Measurements from ENCODE around the gene MAML3.

MAML3 gene

GRCh38 chr4:139852612-139853269 is 301.2 kb downstream of the MAML3 start:
- in situ Hi-C loops (cut with MboI; ENCODE audit: low sequenced_read_pairs) = no loop called here

DNA sequence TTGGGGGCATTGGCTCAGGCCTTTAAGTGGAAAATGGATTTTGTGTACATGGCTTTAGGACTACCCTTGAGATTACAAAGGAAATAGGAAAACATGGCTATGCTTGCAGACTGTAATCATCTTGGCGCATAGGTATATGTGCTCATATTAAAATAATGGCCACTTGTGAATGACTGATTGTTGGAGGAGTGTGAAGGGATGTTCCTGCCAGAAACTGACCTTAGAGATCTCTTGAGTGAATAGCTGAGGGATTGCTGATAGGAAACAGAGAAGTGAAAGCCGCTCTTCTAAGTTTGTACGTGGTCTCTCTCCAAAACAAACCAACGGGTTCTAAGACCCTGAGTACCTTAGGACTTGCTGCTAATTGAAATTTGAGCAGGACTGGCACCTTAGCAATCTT is 302.3 kb downstream of the MAML3 start:
- in situ Hi-C loops (cut with MboI; ENCODE audit: low sequenced_read_pairs) = no loop called here

DNA sequence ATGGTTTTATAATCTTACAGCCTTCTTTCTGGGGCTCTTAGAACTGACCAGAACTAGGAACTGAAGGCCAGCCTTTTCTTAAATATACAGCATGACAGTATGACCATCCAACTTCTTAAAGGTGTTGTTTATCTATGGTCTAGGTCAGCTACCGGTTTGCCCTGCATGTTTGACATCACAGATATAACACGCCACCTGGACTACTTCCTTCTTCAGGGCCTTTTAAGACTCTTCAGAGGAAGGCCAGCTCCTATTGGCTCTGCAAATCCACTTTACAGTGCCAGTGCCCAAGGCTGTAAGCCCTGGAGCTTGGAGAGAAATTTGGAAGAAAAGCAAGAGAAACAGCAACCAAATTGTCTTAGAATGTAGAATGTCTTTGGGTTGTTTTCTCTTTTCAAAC is 302.9 kb downstream of the MAML3 start:
- in situ Hi-C loops (cut with MboI; ENCODE audit: low sequenced_read_pairs) = no loop called here

- in situ Hi-C loops (cut with MboI; ENCODE audit: low sequenced_read_pairs) = no loop called here
Observed at GRCh38 chr4:139849219-139849618, 304.8 kb downstream of the MAML3 start.

- in situ Hi-C loops (cut with MboI; ENCODE audit: low sequenced_read_pairs) = no loop called here
Observed at GRCh38 chr4:139848028-139848427, 306.0 kb downstream of the MAML3 start.

GRCh38 chr4:139847602-139848001 is 306.4 kb downstream of the MAML3 start:
- in situ Hi-C loops (cut with MboI; ENCODE audit: low sequenced_read_pairs) = no loop called here

DNA sequence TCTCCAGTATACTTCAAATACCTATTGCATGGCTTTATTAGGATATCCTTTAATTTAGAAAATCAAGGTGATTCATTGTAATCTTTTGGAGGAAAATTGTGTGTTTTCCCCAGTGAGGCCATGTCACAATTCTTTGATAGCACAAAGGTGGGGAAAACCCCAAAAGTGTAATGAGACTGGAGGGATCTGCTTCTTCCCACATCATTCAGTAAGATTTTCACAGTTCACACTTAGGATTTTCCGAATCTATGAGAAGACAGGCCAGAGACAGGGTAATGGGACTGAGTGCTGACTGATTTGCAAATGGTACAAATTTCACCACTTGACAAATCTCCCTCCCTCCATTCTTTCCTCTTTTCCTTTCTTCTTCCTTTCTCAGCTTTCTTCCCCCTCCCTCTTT is 307.2 kb downstream of the MAML3 start:
- in situ Hi-C loops (cut with MboI; ENCODE audit: low sequenced_read_pairs) = no loop called here

DNA sequence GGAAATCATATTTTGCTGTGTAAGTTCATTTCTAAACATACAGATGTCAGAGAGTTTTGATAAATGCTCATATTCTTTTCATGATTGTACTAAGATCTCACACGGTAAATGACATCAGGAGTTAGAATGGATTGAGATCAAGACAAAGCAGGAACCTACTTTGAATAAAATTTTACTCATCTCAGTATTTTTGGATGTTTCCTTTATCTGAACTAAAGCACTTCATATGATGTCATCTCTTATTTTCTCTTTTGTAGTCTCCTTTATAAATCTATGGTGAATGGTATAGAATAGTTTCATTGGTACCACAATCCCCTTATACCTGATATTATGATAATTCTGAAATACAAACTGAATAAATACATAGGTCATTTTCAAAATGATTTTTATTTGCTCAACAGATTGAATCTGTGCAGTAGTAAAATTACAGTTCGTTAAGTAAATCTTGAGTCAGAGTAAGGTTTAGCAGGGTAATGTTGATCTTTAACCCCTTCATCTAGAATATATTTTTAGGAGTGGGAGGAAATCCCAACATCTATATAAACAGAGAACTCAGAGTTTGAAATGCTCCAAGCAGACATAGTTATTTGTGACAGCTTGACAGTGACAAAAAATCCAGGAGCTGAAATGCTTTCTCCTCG is 308.4 kb downstream of the MAML3 start:
- in situ Hi-C loops (cut with MboI; ENCODE audit: low sequenced_read_pairs) = no loop called here

DNA sequence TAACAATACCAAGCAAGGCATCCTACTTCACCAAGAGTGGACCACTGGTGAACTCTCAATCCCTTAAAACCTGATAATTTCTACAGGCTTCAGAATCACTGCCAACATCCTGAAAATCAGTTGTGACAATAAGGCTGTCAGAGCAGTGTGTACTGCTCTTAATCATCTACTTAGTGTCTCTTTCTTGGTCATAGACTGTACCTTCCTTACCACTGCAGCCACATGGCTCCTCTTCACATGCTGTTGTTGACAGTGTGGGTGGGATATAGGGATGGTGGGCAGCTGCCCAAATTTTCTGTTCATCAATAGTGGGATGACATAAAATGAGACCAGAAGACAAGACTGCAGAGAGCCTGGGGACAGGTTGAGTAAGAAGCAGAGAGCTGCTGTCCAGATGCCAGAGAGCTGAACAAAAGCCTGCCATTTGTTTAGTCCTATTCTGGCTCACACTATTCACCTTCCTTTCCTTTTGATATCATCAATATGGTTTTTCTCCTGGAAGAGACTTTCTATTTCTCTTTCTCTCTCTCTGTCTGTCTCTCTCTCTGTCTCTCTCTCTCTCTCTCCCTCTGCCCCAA is 309.4 kb downstream of the MAML3 start:
- in situ Hi-C loops (cut with MboI; ENCODE audit: low sequenced_read_pairs) = no loop called here

GRCh38 chr4:139844057-139844456 is 309.9 kb downstream of the MAML3 start:
- in situ Hi-C loops (cut with MboI; ENCODE audit: low sequenced_read_pairs) = no loop called here

GRCh38 chr4:139843641-139844040 is 310.3 kb downstream of the MAML3 start:
- in situ Hi-C loops (cut with MboI; ENCODE audit: low sequenced_read_pairs) = no loop called here

GRCh38 chr4:139841464-139842195 is 312.4 kb downstream of the MAML3 start:
- in situ Hi-C loops (cut with MboI; ENCODE audit: low sequenced_read_pairs) = no loop called here

DNA sequence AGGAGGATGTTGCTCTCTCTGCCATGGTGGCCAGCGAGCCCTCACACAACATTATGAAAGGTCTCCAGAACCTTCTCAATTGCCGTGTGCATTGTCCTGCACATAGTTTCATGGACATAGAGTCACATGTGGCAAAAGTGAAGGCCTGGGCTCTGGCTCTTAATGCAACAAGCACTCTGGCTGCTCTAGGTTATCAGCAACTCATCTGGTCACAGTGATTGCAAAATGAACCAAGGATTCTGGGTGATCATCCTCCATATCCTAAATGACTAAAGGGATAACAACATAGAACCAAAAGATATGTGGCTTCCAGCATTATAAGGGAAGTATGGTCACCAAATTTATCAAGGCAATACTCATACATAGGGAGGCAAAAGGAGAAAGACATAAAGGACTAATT is 313.2 kb downstream of the MAML3 start:
- in situ Hi-C loops (cut with MboI; ENCODE audit: low sequenced_read_pairs) = no loop called here

- in situ Hi-C loops (cut with MboI; ENCODE audit: low sequenced_read_pairs) = no loop called here
Observed at GRCh38 chr4:139839403-139840031, 314.5 kb downstream of the MAML3 start.

GRCh38 chr4:139838811-139839210 is 315.2 kb downstream of the MAML3 start:
- in situ Hi-C loops (cut with MboI; ENCODE audit: low sequenced_read_pairs) = no loop called here

DNA sequence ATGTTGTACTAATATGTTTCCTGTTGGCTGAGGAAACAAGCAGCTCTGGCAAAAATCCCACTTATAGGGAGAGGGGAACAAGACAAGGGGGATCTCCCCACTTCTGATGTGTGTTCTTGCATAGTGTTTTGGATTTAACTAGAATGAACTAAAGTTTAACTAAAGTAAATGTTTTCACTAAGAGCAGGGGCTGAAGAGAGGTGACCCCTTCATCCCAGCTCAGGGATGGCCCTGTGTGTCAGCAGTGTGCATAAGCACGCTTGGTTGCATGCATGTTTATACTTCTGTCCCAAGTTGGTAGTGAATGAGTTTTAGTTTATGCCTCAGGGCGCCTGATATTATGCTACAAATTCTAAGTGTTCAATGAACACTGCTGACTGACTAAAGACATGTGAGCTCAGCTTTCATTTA is 319.0 kb downstream of the MAML3 start:
- in situ Hi-C loops (cut with MboI; ENCODE audit: low sequenced_read_pairs) = no loop called here

GRCh38 chr4:139834226-139834662 is 319.7 kb downstream of the MAML3 start:
- in situ Hi-C loops (cut with MboI; ENCODE audit: low sequenced_read_pairs) = no loop called here

GRCh38 chr4:139833151-139833910 is 320.7 kb downstream of the MAML3 start:
- in situ Hi-C loops (cut with MboI; ENCODE audit: low sequenced_read_pairs) = no loop called here

- in situ Hi-C loops (cut with MboI; ENCODE audit: low sequenced_read_pairs) = no loop called here
Observed at GRCh38 chr4:139828966-139829664, 324.9 kb downstream of the MAML3 start.

GRCh38 chr4:139826426-139826825 is 327.6 kb downstream of the MAML3 start:
- in situ Hi-C loops (cut with MboI; ENCODE audit: low sequenced_read_pairs) = no loop called here

Data from HL-60/S4 treated with phorbol 12-myristate 13-acetate at 8.2 ng/mL for 4 days and 3 days (cell line).